Medulla oblongata (tissue), 1 donor: Measurements from ENCODE around the gene BRME1.

ENCODE experiments used
- DNase-seq: peaks from one replicate; pipeline ENCODE4 v3.0.0-alpha.2; 2015; ENCODE audit errors: extremely low spot score

BRME1 gene

DNA sequence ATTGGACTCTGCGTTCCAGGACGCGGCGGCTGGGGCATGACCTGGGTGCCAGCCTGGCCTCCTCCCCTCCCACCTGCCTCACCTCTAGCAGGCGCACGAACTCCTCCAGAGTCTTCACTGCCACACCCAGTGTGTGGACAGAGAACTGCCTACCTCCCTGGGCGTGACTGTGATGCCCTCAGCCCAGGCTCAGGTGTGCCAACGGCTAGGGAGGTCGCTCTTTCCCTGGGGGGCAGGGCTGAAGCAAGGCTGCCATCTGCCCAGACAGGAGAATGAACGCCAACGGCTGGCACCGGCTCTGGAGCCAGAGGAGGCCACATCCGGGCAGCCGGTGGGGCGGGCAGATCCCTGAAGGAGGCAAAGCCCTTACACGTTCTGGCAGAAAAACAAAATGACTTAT is 17.6 kb downstream of the BRME1 start:
- DNase-seq, result no peak

DNA sequence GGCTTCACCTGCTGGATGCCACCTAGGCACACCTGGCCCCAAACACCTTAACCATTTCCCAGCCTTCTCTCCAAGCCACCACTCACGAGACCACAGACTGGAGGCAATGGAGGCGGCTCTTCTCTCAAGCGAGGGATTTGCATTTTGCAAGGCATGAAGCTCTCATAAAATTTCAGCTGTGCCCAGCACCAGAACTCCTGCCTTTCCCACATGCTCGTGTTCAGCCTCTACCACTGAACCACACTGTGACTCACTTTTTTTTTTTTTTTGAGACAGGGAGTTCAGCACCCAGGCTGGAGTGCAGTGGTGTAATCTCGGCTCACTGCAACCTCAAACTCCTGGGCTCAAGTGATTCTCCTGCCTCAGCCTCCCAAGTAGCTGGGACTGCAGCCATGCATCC is 18.4 kb downstream of the BRME1 start:
- DNase-seq, result no peak

DNA sequence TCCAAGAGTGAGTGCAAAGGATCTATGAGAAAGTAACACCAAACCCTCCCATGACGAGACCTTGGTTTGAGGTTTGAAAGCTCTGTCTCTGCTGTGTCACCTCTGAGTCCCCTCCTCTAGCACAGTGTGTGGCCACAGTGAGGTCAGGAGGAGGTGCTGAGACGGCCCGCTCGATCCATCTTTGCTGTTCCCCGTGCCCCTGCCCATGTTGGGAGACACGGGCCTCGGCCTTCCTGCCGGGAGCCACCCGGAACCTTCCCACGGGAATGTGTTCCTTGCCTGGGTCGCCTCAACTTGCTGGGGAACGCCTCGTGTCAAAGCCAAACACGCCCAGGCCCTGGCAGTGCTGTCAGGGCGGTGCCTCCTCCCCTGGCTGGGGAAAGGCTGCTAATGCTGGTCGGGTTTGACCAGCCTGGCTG is 18.9 kb downstream of the BRME1 start:
- no peak for DNase-seq

DNA sequence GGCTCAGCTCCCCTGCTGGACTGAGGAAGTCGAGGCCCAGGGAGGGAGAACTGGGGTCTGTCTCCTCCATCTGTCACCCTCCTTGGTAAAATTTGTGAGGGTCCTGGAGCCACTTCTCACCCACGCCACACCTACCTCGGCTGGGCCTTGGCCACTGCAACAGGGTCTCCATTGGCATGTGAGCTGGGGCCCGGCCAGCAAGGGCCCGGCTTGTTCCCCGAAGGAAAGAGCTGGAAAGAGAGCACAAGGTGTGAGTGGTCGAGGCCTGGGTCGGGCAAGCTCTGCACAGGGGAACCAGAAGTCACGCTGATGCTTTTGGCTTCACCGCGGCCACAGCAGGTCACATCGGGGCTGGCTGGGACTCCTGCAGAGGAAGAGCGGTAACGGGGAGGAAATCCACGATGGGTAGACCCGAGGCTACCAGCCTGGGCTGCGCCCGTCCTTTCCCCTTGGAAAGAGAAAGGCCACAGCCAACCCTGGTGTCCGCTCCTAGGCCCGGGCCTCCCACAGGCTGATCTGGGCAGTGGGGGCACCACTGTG is 20.0 kb downstream of the BRME1 start:
- DNase-seq, result no peak

DNA sequence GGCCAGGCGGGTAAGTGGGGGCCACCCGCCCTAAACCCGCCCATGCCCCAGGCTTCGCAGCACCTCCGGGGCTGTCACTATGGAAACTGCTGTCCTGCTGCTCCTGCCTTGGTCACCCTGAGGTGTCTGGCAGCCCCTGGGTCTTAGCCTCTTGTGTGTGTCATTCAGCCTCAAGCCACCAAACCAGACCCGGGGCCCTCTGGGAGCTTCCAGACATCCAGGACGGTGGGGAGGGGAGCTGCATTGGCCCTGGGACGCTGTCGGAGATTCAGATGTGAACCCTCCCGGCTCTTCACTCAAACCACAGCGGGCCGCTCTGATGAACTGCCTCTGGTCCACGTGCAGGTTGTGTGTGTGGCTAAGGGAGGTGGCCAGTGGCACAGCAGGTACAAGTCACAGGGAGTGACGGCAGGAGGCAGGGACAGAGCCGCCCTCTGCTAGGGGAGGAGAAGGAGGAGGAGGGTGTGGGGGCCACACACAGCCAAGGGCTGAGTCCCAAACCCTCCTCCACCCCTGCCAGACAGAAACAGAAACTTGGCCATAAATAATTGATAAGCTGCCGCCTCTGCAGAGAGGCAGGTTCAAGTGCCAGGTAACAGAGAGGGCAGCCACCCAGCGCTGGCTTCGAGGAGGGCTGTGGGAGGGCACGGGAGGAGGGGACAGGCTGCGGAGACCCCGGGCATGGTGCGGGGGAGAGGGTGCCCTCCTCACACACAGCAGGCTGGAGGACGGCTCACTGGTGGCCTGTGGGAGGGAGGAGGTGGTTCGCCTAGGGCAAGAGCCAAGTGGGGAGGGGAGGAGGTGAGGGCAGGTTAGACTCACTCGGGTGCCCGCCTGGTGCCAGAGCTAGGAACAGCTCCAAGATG is 21.0 kb downstream of the BRME1 start:
- no peak for DNase-seq

DNA sequence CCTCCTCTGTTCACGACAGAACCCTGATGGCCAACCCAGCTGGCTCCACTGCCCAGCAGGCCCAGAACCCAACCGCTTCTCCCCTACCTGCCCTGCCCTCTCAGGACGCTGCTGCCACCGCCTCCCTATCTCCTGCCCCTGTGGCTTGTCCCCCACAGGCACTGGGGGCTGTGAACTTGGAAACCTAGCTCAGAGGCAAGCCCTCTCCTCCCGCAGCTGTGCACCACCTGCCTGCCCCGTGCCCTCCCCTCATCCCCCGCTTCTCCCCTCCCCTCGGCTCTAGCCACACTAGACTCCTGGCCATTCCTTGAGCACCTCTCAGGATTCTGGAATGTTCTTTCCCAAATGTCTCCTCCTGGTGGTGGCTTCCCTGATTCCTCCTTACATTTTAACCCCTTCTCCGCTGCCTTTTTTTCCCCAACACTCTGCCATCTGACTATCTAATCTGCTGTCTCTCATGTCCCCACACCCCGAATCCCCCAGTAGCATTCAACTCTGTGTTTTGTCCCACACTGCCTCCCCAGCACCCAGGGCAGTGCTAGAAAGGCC is 22.3 kb downstream of the BRME1 start:
- no peak for DNase-seq

- DNase-seq, result no peak
These were observed 23.1 kb downstream of the BRME1 start for GRCh38 chr19:13882836-13883235.

DNA sequence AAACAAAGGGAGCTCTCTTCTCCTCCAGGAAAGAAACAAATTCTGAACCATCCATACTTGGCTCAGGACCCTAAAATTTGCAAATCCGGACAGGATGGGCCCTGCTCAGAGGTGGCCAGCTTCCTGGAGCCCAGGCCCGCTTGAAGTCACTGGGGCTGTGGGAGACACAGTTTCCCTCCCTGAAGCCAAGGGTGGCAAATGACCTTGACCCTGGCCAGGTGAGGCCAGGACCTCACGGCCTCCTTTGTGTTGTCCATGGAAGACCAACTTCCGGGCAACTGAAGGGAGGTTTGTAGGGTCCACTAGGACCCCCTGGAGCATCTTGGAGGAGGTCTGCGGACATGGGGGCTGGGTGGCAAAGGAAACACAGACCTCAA is 23.5 kb downstream of the BRME1 start:
- no peak for DNase-seq

- no peak for DNase-seq
These were observed 24.1 kb downstream of the BRME1 start for GRCh38 chr19:13881692-13882418.

DNA sequence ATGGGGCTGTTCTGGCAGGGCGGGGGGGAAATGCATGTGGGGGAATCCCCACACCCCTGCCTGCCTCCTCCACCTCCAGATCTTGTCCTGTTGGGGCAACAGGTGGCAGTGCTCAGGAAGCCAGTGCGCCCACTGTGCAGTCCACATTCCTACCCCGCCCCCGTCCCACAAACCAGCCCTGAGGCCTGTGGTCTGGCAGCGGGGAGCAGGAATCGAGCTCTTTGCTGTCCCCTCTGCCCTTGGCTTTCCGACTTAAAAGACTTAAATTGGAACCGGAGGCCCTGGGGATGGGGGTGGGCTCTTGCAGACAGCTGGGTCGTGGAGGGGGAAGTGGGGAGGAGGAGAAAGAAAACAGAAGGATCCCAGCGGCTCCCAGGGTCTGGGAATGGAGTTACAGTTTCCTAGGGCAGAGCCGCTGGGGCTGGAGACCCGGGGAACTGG is 24.6 kb downstream of the BRME1 start:
- DNase-seq, result no peak

- peak; percentile 97 for DNase-seq
These were observed 25.6 kb downstream of the BRME1 start for GRCh38 chr19:13880059-13881043.

GRCh38 chr19:13877303-13877702 is 28.6 kb downstream of the BRME1 start:
- DNase-seq, result no peak

GRCh38 chr19:13876834-13877233 is 29.1 kb downstream of the BRME1 start, which contains the start of gene NANOS3:
NANOS3 (plus strand) TSS chr19:13877134; CDS start chr19:13877249, 115 bp downstream.
- DNase-seq, result no peak

- DNase-seq, result no peak
These were observed 30.1 kb downstream of the BRME1 start for GRCh38 chr19:13875824-13876223.

GRCh38 chr19:13873834-13874515 is 31.9 kb downstream of the BRME1 start:
- DNase-seq, result no peak

- DNase-seq, result no peak
These were observed 33.1 kb downstream of the BRME1 start for GRCh38 chr19:13872695-13873389.

GRCh38 chr19:13872339-13872694 is 33.6 kb downstream of the BRME1 start:
- DNase-seq, result no peak

DNA sequence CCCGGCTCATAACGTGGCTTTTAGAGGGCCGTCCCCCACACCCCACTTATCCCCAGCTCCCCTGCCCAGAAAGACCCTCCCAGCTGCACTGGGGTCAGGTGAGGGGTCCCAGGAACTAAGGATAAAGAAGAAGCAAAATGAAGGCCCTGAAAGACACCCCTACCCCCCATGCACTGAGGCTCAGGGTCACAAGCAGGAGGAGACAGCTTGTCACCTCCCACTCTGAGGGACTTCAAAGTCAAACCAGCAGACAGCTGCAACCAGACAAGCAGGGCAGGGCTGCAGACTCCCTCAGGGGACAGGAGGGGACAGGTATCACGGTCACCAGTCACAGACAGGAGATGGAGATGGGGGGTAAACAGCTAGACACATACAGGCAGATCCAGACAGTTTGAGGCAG is 35.0 kb downstream of the BRME1 start:
- DNase-seq, result no peak

- DNase-seq, result no peak
These were observed 36.6 kb downstream of the BRME1 start for GRCh38 chr19:13869281-13869680.

DNA sequence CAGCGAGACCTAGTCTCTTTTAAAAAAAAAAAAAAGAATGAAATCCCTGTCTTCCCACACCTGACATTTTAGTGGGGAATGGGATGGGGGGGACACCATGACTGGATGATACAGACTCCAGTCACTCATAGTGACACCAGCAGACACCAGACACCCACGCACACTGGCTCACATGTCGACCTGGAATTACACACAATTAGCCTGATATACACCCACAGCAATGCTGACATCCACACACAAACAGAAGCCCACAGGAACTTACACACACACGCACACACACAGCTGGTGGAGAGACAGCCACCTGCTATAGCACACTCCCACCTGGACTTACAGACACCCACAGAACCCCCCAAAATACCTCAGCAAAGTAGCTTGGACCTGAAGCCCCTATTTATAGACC is 37.3 kb downstream of the BRME1 start:
- DNase-seq, result no peak
